Ectodermal cell (in vitro differentiated cells): ENCODE data around the gene CDH13.

Experiments used
- H3K27ac ChIP-seq: 2 replicates; pipeline ENCODE4 v1.7.0; 2013; ENCODE audit warnings: mild to moderate bottlenecking, low read depth, low read length; ENCODE audit not compliant: insufficient read depth, poor library complexity, severe bottlenecking
- H3K27me3 ChIP-seq: 2 replicates; pipeline ENCODE4 v1.7.0; 2013; ENCODE audit warnings: mild to moderate bottlenecking, low read length; ENCODE audit not compliant: insufficient read depth, control insufficient read depth, poor library complexity, severe bottlenecking
- H3K36me3 ChIP-seq: one replicate; pipeline ENCODE4 v1.7.0; 2013; ENCODE audit warnings: low read length; ENCODE audit not compliant: control insufficient read depth, insufficient read depth
- H3K4me1 ChIP-seq: one replicate; pipeline ENCODE4 v1.7.0; 2013; ENCODE audit warnings: low read length; ENCODE audit not compliant: control insufficient read depth, insufficient read depth
- H3K4me3 ChIP-seq: 2 replicates; pipeline ENCODE4 v1.7.0; 2013; ENCODE audit warnings: low read depth, low read length, control low read depth; ENCODE audit not compliant: insufficient read depth
- H3K9me3 ChIP-seq: 2 replicates; pipeline ENCODE4 v1.7.0; 2013; ENCODE audit warnings: mild to moderate bottlenecking, low read length, moderate library complexity; ENCODE audit not compliant: control insufficient read depth
- WGBS, 2 experiments: methylation state at CpG; one replicate each; pipeline ENCODE4 v1.1.7; 2013; ENCODE audit warnings: missing lambda C conversion rate in 2 of 2; 5-methylcytosine and 5-hydroxymethylcytosine counted together

Gene CDH13

DNA sequence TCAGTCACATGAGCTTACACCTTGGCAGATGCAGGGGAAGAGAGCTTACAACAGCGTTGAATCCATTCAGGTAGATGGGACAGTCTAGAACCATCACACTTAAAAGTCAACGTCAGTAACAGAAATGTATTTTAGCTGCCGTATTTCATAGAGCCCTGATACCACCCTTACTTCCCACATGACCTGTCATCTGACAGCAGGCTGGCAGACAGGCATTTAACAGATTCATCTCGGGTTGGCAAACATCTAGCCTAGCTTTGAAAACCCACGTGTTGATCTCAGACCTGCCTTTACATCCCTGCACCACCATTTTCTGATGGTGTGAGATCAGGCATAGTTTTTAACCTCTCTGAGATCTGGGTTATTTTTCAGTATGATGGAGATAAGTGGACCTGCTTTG, 1003.1 kb downstream of the CDH13 start:
- Histone ChIP-seq H3K27me3 (no peaks in the 10 kb centered on the region), H3K27ac (no peak overlapping the region), H3K9me3 (no peaks in the 10 kb centered on the region), H3K4me1 (peaks cover 4% of the 10 kb centered on the region), H3K4me3 (no peak overlapping the region), H3K36me3 (no peaks in the 10 kb centered on the region)
- 93 to 94% methylated on average over 5 of the region's 5 CpGs for WGBS, 2 experiments

DNA sequence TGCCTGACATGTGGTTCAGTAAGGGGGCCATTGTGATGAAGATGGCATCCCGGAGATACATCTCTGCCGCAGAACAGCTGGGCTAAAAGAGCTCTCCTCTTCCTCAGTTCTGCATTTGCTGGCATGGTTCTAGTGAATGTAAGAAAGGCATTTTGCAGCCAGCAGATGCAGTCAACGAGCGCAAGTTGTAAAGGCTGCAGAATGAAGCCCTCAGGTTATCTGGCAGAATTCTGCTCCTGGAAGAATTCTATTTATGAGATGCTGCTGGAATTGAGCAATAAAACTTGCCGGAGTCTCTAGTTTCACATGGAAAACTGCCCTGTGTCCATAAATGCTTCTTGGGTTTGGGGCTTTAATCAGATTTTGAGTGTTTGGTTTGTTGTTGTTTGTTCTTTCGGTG, 1004.2 kb downstream of the CDH13 start:
- H3K27me3 ChIP-seq, result no peaks in the 10 kb centered on the region
- H3K4me1 ChIP-seq, result no peaks in the 10 kb centered on the region
- WGBS, 2 experiments, result 86 to 88% methylated on average over 6 of the region's 6 CpGs
- H3K4me3 ChIP-seq, result no peak overlapping the region
- no peaks in the 10 kb centered on the region for H3K36me3 ChIP-seq
- H3K9me3 ChIP-seq, result no peaks in the 10 kb centered on the region
- no peak overlapping the region for H3K27ac ChIP-seq

DNA sequence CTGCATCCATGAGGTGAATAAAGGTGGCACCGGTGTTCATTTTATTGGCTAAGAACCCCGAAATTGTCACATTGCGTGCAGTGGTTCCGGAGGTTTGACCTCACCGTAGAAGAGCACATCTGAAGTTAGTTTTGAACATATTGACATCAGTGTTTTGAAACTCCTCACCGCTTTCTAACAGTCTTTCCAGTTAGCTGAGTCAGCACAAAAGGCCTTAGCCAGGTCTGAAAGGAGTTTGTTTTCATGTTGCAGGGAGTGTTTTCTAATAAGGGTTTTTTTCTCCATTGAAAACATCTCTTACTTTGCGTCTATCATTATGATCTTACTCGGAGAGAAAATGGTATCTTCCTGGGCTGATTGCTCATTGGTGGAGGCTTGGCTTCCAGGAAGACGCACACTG, 1006.5 kb downstream of the CDH13 start:
- WGBS, 2 experiments, result 93 to 97% methylated on average over 9 of the region's 9 CpGs
- no peaks in the 10 kb centered on the region for H3K9me3 ChIP-seq
- no peak overlapping the region for H3K4me3 ChIP-seq
- no peaks in the 10 kb centered on the region for H3K27me3 ChIP-seq
- no peak overlapping the region for H3K27ac ChIP-seq
- H3K36me3 ChIP-seq, result no peaks in the 10 kb centered on the region
- H3K4me1 ChIP-seq, result no peaks in the 10 kb centered on the region

DNA sequence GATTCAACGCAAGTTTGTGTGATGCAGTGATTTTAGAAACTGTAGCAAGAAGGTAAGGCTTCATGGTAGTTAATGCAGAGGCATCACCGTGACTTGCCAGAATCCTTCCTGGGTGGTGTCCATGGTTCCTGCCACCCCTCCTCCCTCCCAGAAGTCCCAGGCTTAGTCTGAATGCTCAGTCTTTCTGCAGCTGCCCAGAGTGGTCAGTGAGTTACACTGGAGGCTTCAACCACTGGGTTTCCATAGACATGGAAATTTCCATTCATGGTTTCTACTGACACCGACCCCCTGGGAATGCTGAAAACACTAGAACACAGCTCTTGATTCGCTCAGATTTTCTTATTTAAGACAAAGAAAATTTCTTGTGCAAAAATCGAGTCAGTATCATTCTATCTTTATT, 1021.6 kb downstream of the CDH13 start:
- H3K27me3 ChIP-seq, result no peaks in the 10 kb centered on the region

DNA sequence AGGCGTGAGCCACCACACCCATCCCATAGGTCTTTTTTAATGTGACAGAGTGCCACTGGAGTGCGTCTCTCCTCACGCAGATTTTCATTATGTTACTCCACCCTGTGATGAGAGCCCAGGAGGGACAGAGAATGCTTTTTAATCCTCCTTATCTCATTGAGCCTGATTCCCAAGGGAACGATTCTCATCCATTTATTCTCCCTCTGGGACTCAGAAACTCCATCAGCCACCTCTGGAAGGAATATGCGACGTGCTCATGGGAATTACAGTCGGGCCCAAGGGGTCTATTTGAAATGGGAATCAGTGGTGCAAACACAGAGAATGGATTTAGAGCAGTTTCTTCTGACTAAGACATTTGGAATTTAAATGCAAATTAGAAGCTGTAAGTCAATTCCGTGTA, 1025.1 kb downstream of the CDH13 start:
- no peaks in the 10 kb centered on the region for H3K9me3 ChIP-seq
- H3K4me1 ChIP-seq, result peaks cover 16% of the 10 kb centered on the region
- H3K27ac ChIP-seq, result no peak overlapping the region
- 84 to 85% methylated on average over 8 of the region's 8 CpGs for WGBS, 2 experiments
- no peaks in the 10 kb centered on the region for H3K36me3 ChIP-seq
- H3K27me3 ChIP-seq, result no peaks in the 10 kb centered on the region
- H3K4me3 ChIP-seq, result no peak overlapping the region

More for the DNA sequence above, 1021.6 kb downstream of the CDH13 start:
- Histone ChIP-seq H3K9me3 (no peaks in the 10 kb centered on the region), H3K36me3 (no peaks in the 10 kb centered on the region), H3K27ac (no peak overlapping the region), H3K4me3 (no peak overlapping the region), H3K4me1 (peaks cover 16% of the 10 kb centered on the region)
- WGBS, 2 experiments, result 39 to 41% methylated on average over 5 of the region's 5 CpGs

DNA sequence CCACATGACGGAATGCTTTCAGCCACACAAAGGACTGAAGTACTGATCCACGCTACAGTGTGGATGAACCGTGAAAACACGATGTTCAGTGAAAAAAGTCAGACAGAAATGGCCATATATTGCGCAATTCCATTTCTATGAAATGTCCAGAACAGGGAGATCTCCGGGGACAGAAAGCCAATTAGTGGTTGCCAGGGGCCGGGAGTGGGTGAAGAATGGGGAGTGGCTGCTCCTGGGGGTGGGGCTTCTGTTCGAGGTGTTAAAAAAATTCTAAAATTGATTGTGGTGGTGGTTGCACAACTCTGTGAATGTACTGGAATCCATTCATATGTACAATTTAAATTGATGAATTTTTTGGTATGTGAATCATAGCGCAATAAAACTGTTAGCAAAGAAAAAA, 1026.2 kb downstream of the CDH13 start:
- Histone ChIP-seq H3K27ac (no peak overlapping the region), H3K4me3 (no peak overlapping the region), H3K27me3 (no peaks in the 10 kb centered on the region), H3K4me1 (peaks cover 16% of the 10 kb centered on the region), H3K9me3 (no peaks in the 10 kb centered on the region), H3K36me3 (no peaks in the 10 kb centered on the region)
- 95 to 97% methylated on average over 9 of the region's 9 CpGs for WGBS, 2 experiments

DNA sequence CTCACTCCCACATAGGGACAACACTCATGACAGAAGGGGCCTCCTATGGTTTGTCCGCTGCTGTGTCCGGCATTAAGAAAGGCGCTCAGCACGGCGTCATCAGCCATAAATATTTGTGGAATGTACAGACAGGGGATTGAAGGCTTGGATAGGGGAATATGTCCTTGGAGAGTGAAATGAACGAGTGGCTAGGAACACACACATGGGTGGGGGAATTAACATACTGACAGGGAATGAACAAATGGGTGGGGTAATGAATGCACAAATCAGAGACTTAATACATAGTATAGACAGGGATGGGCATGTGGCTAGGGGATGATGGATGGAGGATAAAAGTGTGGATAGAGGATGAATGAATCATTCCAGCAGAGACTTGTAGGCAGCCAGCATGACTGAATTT, 1027.0 kb downstream of the CDH13 start:
- Histone ChIP-seq H3K9me3 (no peaks in the 10 kb centered on the region), H3K27me3 (no peaks in the 10 kb centered on the region), H3K27ac (no peak overlapping the region), H3K36me3 (no peaks in the 10 kb centered on the region), H3K4me1 (peaks cover 10% of the 10 kb centered on the region), H3K4me3 (no peak overlapping the region)
- 86 to 94% methylated on average over 6 of the region's 6 CpGs for WGBS, 2 experiments

DNA sequence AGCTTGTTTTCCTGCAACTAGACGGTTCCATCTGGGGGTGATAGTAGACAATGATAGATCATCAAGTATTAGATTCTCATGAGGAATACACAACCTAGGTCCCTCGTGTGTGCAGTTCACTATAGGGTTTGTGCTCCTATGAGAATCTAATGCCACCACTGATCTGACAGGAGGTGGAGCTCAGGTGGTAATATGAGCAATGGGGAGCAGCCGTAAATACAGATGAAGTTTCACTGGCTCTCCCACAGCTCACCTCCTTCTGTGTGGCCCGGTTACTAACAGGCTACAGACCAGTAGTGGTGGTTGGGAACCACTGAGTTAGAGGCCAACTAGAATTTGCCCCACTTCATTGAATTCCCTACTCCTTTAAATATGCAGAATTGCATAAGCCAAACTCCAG, 1033.5 kb downstream of the CDH13 start:
- Histone ChIP-seq H3K4me3 (no peak overlapping the region), H3K27me3 (no peaks in the 10 kb centered on the region), H3K27ac (no peak overlapping the region), H3K4me1 (no peaks in the 10 kb centered on the region), H3K9me3 (peaks cover 2% of the 10 kb centered on the region), H3K36me3 (no peaks in the 10 kb centered on the region)
- WGBS, 2 experiments, result 93 to 95% methylated on average over 4 of the region's 4 CpGs

DNA sequence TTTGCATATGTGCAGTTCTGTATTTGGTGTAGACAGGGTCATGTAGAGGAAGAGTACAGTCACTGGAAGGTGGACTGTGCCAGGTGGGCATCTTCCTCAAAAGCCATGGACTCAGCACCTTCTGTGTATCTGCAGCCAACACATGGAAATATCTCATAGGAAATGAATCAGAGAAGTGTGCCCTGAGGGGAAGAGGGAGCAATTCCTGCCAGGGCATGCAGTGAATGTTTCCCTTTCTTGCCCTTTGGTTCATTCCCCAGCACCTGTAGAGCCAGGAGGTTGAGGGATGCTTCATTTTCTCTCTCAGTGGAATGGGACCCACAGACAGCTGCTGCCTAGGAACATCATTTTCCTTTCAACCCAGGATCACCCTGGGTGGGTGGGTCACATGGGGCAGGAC, 1034.9 kb downstream of the CDH13 start:
- Histone ChIP-seq H3K9me3 (peaks cover 7% of the 10 kb centered on the region), H3K36me3 (no peaks in the 10 kb centered on the region), H3K4me1 (no peaks in the 10 kb centered on the region), H3K4me3 (no peak overlapping the region), H3K27me3 (no peaks in the 10 kb centered on the region), H3K27ac (no peak overlapping the region)

DNA sequence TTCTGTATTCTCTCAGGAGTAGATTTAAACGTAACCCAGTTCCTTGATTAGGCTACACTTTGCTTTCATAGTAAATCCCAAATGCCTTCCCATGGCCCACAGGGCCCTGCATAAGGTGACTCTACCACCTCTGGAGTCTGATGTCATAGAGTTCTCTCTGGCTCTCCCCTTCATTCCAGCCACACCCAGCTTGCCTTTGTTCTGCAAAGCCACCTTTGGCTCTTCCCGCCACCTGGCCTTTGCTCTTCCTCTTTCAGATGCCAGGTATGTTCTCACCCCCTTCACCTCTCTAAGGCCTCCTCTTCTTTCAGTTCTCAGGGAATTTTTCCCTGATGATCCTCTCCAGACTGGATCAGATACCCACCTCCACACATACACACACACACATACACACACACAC, 1039.7 kb downstream of the CDH13 start:
- 82 to 87% methylated on average over 2 of the region's 2 CpGs for WGBS, 2 experiments
- Histone ChIP-seq H3K4me1 (no peaks in the 10 kb centered on the region), H3K9me3 (peaks cover 7% of the 10 kb centered on the region), H3K36me3 (no peaks in the 10 kb centered on the region), H3K27me3 (no peaks in the 10 kb centered on the region), H3K27ac (no peak overlapping the region), H3K4me3 (no peak overlapping the region)

DNA sequence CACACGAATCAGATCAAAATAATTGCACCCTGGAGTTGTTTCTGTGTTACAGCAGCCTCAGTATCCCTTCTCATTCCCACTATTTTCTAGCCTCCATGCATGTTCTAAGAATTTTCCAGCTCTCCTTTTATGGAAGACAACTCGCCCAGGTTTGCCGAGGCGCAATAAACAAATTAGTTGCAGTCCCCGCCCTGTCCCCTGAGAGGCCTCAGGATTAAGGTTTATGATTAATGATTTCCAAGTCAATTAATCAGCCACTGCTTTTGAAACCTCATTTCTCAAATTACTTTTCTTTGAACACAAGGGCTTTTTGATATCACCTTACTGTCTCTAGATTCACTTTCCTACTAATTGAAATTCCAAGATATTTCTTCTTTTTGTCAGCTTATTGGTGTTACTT, 1042.7 kb downstream of the CDH13 start:
- Histone ChIP-seq H3K36me3 (no peaks in the 10 kb centered on the region), H3K4me1 (no peaks in the 10 kb centered on the region), H3K27me3 (no peaks in the 10 kb centered on the region), H3K9me3 (peaks cover 4% of the 10 kb centered on the region), H3K27ac (no peak overlapping the region), H3K4me3 (no peak overlapping the region)
- 90 to 92% methylated on average over 5 of the region's 5 CpGs for WGBS, 2 experiments
